HFF-Myc (cell line): ENCODE data around the gene CDK6.

ENCODE experiments used
- DNase-seq: peaks from one replicate; pipeline ENCODE4 v3.0.0-alpha.2; 2011; ENCODE audit warnings: low read depth; ENCODE audit errors: extremely low read depth
- H3K4me3 ChIP-seq: replicated peaks from 2 replicates; pipeline ENCODE4 v1.5.1; 2011; ENCODE audit warnings: low read depth, mild to moderate bottlenecking, control low read depth, low read length
- TF ChIP-seq, protein P1 (sequence below): IDR thresholded peaks from 2 replicates; pipeline ENCODE4 v1.5.1; 2012; ENCODE audit warnings: mild to moderate bottlenecking, low read depth, low read length, control low read depth; ENCODE audit errors: missing control alignments

The CDK6 gene

DNA sequence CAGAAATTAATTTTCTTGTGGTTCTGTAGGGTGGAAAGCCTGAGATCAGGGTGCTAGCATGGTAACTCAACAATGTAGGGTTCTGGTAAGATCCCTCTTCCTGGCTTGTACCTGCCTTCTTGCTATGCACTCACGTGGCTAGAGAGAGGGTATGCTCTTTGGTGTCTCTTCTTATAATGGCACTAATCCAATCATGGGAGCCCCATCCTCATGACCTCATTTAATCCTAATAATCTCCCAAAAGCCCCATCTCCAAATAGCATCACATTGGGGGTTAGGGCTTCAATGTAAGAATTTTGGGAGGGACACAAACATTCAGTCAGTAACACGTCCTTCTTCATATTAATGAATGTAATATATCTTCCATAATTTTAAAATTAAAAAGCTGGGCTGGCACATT lies 206.6 kb downstream of the CDK6 start:
- no peak overlapping the region for H3K4me3 ChIP-seq
- DNase-seq: no peak
- TF ChIP-seq, protein P1, sequence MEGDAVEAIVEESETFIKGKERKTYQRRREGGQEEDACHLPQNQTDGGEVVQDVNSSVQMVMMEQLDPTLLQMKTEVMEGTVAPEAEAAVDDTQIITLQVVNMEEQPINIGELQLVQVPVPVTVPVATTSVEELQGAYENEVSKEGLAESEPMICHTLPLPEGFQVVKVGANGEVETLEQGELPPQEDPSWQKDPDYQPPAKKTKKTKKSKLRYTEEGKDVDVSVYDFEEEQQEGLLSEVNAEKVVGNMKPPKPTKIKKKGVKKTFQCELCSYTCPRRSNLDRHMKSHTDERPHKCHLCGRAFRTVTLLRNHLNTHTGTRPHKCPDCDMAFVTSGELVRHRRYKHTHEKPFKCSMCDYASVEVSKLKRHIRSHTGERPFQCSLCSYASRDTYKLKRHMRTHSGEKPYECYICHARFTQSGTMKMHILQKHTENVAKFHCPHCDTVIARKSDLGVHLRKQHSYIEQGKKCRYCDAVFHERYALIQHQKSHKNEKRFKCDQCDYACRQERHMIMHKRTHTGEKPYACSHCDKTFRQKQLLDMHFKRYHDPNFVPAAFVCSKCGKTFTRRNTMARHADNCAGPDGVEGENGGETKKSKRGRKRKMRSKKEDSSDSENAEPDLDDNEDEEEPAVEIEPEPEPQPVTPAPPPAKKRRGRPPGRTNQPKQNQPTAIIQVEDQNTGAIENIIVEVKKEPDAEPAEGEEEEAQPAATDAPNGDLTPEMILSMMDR: no peak

DNA sequence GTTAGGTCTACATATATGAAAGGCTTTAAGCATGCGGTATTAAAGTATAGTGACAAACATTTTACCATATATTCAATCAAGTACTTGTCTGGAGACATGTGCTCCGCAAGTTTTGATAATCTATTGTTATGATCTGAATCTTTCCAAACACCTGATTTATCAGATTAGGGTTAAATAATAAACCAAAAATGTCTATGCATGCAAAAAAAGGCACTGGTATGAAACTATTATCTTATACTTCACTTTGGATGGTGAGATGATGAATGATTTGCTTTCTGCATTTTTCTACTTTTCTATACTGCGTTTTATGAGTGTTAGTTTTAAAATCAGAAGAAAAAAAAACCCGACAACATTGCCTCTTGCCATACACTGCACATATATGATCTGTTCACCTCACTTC lies 208.4 kb downstream of the CDK6 start:
- TF ChIP-seq, protein P1: no peak
- no peak for DNase-seq
- no peak overlapping the region for H3K4me3 ChIP-seq

DNA sequence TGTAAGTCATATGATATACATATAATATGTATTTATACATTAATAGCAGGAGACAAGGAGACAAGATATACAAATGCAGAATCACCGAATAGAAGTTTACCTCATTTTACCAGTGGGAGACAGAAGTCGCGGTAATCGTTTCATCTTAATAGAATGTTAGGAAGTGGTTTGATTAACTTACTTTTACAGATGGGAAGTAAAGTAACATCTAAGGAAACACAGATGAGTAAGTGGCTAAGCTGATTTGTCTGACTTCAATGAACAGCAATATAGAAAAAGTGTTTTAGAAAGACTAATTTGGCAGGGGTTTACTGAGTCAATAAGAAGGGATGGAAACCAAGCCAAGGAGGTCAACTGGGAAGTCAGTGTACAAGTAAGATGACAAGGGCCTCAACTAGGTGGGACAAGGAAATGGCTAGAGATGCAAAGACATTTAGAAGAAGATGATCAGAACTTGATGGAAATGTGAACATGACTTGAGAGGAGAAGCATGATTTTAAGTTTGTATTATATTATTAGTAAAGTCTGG lies 210.0 kb downstream of the CDK6 start:
- TF ChIP-seq, protein P1: no peak
- no peak overlapping the region for H3K4me3 ChIP-seq
- no peak for DNase-seq

DNA sequence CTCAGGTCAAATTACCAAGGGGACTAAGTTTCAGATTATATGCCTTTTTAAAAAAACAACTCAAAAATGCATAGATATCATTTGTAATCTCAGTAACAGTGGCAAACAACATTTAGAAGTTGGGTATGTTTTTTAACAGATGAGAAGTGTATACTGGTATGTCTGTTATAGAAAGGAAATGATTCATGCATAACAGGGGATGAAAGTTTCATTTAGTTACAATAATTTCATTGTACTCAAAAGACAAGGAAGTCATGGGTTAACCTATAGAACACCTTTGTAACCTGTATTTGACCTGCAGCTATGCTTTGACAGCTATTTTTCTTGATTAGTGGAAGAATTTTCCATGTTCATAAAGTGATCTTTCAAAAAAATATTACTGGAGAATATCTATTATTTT lies 210.8 kb downstream of the CDK6 start:
- TF ChIP-seq, protein P1: no peak
- DNase-seq: no peak
- no peak overlapping the region for H3K4me3 ChIP-seq

DNA sequence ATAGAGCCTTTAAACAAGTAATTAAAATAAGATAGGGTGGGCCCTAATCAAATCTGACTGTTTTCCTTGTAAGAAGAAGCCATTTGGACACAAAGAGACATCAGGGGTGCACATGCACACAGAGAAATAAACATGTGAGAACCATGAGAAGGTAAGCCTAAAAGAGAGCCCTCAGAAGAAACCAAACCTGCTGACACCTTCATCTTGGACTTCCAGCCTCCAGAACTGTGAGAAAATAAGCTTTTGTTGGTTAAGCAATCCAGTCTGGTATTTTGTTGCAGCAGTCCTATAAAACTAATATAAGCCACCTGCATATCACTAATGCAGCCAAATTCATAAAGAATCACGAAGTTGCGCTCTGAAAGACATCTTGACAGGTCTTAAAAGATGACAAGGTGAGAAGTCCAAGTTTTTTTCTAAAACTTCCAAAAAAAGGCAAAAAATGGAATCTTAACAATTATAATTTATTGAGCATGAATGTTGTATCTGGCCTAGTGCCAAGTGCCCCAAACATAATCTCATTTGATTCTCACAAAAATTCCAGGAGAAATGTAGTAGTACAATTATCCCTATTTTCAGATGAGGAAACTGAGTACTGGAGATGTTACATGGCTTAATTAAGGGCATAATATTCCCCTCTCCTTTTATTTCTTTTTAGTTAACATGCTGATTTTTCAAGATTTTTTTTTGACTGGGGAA lies 211.9 kb downstream of the CDK6 start:
- no peak overlapping the region for H3K4me3 ChIP-seq
- TF ChIP-seq, protein P1: no peak
- DNase-seq: no peak

DNA sequence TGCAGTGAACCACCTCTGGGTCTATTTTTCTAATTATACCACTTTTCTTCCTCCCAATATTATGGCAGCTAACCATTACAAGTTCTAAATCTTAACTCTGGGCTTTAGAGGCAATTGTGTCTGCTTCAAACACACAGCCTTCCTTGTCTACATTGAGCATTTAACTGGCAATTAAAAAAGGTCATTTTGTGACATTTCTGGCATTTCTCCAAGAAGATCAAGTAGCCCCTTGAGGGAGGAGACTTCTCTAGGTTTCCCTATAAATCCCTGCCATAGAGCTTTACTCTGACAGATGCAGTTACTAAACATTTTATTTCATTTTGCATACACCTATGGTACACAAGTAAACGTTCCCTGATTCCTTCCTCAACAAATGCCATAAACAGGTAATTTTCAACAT lies 212.8 kb downstream of the CDK6 start:
- DNase-seq: no peak
- TF ChIP-seq, protein P1: no peak
- H3K4me3 ChIP-seq: no peak overlapping the region

DNA sequence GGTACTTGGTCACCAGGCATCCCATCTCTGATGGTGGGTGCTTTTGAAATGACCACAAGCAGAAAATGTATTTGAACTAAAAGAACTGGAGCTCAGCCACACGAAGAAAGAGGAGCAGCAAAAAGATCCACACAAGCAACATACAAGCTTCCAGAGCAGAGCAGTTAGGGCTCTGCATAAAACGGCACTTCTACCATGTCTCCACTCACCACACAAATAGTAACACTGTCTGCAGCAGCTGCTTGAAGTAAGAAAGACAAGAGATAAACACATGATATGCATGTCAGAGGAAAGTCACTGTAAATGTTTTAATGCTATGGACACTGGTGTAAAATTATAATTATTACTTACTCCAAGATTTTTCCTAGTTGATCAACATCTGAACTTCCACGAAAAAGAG lies 213.7 kb downstream of the CDK6 start:
- no peak for DNase-seq
- no peak overlapping the region for H3K4me3 ChIP-seq
- TF ChIP-seq, protein P1: no peak
